Lower leg skin (tissue), 3 donors: ENCODE results near the gene PNPLA2.

ENCODE experiments used
- POLR2A ChIP-seq, 2 donors: fragments of 450-650 bp; IDR thresholded peaks; one replicate each; pipeline ENCODE4 v1.6.1; 2016 to 2017; ENCODE audit warnings: antibody characterized with exemption in 2 of 2, mild to moderate bottlenecking in 1 of 2, moderate library complexity in 1 of 2
- TF ChIP-seq, protein P1 (sequence below), 3 donors: fragments of 450-650 bp; IDR thresholded peaks; one replicate each; pipeline ENCODE4 v1.5.1; 2016; ENCODE audit warnings: antibody characterized with exemption in 3 of 3, mild to moderate bottlenecking in 3 of 3, moderate library complexity in 2 of 3

DNA sequence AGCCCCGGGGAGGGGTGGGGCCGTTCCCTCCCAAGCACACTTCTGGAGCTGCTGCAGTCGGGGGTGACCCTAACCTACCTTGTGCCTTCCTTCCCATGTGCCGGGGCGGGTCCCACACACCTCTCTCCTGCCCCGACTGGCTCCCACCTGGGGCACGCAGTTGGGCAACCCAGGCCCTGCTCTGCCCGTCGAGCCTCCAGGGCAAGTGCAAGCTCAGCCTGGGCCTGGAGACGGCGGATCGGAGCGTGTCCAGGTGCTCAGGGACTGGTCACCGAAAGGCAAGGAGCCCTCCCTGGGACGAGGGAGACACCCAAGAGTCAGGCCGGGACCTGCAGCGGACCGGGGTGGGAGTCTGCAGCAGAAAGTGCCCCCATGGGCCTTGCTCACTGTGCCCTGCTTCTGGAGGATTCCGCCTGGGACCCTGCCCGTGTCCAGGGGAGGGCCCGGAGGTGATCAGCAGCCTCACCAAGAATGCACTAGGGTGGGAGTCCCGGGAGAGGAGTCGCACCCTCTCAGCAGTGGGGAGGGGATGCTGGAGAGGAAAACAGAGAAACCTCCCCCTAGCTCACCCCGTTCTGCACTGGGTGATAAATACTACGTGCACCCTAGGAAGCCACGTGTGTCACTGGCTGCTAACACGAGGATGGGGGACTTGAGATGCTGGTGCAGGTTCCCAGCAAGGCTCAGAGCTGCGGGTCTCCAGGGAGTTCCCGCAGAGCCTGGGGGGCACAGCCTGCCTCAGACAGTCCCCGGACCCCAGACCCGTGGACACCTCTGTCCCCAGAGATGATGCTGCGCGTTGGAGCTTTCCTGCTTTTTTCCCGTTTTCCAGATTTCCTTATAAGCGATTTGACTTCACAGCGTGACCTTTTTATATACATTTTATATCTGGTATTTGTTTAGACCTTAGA lies 36.2 kb upstream of the PNPLA2 start:
- TF ChIP-seq, protein P1, sequence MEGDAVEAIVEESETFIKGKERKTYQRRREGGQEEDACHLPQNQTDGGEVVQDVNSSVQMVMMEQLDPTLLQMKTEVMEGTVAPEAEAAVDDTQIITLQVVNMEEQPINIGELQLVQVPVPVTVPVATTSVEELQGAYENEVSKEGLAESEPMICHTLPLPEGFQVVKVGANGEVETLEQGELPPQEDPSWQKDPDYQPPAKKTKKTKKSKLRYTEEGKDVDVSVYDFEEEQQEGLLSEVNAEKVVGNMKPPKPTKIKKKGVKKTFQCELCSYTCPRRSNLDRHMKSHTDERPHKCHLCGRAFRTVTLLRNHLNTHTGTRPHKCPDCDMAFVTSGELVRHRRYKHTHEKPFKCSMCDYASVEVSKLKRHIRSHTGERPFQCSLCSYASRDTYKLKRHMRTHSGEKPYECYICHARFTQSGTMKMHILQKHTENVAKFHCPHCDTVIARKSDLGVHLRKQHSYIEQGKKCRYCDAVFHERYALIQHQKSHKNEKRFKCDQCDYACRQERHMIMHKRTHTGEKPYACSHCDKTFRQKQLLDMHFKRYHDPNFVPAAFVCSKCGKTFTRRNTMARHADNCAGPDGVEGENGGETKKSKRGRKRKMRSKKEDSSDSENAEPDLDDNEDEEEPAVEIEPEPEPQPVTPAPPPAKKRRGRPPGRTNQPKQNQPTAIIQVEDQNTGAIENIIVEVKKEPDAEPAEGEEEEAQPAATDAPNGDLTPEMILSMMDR (IDR thresholded peaks at IDR 0.05), result no peak
- TF ChIP-seq POLR2A (IDR thresholded peaks at IDR 0.05), result no peak
